Right lobe of liver (tissue), 4 donors: ENCODE data around the gene TNIK.

Source experiments
- CTCF ChIP-seq, 4 donors: fragments of 200-600 bp in 3 of 4; fragments of 450-650 bp in 1 of 4; IDR thresholded peaks; one replicate each; pipeline versions ENCODE4 v1.5.1 to v1.8.0; 2016 to 2022; ENCODE audit warnings: antibody characterized with exemption in 4 of 4, mild to moderate bottlenecking in 2 of 4
- POLR2A ChIP-seq: fragments of 450-650 bp; IDR thresholded peaks from one replicate; pipeline ENCODE4 v1.6.1; 2017; ENCODE audit warnings: antibody characterized with exemption, mild to moderate bottlenecking
- donor health status: DM: no; HTN: no; CAD: no.
- donor health status: DM: no; HTN: no; CAD: no.
- donor health status: DM: no; HTN: yes; CAD: no.

GRCh38 chr3:171321559-171322360 is 138.4 kb downstream of the TNIK start:
- TF ChIP-seq CTCF (IDR thresholded peaks at IDR 0.05): no peak
- no peak for TF ChIP-seq POLR2A
